Stimulated activated CD8-positive, alpha-beta memory T cell treated with anti-CD3 and anti-CD28 coated beads, Interleukin-12 subunit alpha, Interleukin-12 subunit beta, amount 100 ng/mL, for 24 hours (primary cell): ENCODE results near the gene FAM170A.

Experiments
- DNase-seq: peaks from one replicate; pipeline ENCODE4 v3.0.0-alpha.2; 2020; ENCODE audit errors: extremely low read depth

The FAM170A gene

DNA sequence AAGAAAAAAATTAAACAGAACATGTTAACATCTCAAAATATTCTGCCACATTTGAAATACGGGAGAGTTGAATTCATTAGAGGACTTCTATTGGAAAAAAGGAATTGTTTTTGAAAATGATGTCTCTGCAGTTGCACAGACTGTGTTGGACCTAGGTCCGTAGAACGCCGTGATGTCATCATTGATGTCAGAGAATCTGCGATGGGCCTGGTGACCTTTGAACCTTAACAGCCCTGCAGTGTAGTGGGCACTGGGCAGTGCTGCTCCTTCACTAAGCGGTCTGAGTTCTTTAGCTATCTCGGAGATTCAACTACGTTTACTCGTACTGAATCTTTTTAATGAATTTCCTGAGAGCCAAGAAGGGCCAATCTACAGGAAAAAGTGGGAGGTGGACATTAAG lies at the start of gene FAM170A:
FAM170A (plus strand) TSS at position 220 of the 400 bp plus-strand sequence. CDS start 211 bp downstream, outside the sequence.
- no peak for DNase-seq

DNA sequence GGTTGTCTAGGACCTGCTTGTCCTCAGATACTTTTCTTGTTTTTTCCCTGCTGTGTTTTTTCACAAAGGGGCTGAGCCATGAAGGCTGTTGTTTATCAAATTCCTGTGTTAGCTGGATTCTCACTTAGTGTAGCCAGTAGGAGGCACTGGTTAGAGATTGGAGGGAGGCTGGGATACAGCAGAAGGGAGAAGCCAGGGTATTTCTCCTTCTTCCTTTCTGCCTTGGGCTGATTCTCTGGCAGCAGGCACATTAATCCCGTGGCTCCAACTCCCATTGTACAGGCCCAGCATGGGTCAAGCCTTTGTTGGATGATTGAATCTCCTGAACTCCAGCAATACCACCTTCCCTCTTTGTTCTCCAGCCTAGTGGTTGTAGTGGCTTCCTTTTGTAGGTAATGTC lies 46.4 kb upstream of the FAM170A start:
- no peak for DNase-seq

DNA sequence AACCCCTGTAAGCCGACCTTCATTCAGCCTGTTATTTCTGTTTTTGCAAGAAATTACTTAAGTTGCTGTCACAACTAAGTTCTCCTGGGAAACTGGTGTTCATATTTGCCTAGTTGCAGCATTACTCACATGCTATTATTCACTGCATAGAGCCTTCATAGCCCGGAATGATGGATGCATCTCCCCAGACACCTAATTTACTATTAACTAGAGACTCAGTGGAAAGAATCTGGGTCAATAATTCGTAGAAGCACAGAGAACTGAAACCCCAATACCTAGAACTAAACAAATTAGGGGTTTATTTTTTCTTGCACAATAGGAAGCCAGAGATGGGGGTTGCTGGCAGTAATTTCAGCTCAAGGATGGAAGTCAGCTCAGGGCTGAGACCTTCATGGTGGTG lies 45.7 kb upstream of the FAM170A start:
- no peak for DNase-seq

DNA sequence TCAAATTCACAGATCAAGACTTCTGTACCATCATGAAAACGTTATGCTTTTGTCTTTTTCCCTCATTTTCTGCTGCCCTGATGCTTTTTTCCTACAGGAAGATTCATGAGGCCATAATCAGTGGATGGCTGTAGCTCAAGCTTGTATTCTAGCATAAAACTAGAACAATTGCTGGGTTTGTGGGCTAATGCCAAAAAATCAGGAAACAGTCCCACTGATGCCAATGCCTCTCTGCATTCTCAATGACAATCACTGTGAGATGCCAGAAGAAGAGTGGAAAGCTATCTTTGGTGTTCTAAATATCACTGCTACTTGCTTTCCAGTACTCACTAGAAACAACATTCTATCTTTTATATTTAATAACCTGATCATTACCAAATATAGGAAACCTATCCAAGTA lies 33.3 kb upstream of the FAM170A start:
- DNase-seq = no peak

- no peak for DNase-seq
Measured at GRCh38 chr5:119597728-119598298, 31.5 kb upstream of the FAM170A start.

- DNase-seq = no peak
Measured at GRCh38 chr5:119613937-119614336, 15.4 kb upstream of the FAM170A start.

DNA sequence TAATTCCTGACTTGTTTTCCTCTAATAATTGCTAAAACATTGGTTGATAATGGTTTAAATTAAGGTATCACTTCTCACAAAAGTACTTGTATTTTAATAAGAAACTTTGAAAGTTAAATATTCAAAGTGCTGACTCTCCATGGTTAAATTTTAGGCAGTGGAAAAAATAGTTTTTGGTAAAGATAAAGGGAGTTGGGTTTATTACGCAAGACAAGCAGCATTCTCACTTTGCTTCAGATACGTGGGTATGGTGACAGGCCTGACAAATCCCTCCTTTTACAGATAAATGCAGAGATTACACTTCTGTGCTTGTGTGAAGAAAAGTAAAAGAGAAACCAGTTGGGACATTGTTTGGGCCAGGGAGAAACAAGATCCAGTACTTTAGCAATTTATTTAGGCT lies 14.5 kb upstream of the FAM170A start:
- no peak for DNase-seq

GRCh38 chr5:119626086-119626485 lies 3.3 kb upstream of the FAM170A start:
- DNase-seq = no peak

DNA sequence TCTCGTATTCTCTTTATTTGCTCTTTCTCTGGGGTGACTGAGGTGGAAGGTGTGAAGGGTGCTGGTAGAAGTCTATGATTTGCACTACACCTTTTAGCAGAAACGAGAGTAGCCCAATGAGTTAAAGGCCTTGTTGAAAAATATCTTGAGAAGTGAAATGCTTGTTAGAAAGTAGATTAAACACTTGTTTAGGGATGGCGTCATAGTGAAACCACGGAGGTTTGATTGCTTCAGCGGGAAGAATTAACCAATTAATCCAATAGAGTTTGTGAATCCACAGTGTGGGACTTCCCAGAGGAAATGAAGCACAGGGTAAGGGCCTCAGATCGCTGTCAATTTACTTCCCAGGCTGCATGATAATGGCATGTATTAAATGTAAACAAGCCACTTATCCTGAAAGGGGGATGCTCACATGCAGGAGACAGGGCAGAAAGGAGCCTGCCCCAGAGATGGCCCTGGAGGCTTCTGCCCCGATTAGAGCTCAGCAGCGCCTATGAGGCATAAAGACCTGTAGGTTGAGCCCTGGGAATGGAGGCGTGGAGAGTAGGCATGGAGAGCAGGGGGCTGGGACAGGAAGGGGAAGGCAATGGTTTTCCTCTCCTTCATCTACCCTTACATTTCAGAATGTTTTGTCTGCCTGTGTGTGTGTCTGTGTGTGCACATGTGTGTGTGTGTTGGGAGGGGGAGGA lies 1.5 kb downstream of the FAM170A start:
- DNase-seq = no peak

- no peak for DNase-seq
Measured at GRCh38 chr5:119631660-119632059, 2.3 kb downstream of the FAM170A start.

DNA sequence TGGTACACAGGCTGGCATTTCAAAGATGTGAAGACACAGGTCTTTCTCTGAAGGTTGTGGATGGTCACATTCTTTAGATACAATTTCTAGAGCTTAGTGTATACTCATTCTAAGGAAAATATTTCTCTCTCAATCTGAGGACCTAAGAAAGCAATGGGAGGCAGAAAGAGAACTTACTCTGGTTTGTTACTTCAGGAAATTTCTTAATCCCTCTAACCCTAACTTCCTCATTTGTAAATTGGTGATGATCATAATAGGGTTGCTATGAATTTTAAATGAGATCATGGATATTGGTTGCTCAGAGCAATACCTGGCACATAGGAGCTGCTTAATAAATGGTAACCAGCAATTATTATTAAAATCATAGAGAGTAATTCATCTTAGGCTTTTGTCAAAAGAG lies 22.1 kb downstream of the FAM170A start:
- DNase-seq = no peak

GRCh38 chr5:119655061-119655460 lies 25.7 kb downstream of the FAM170A start:
- no peak for DNase-seq

DNA sequence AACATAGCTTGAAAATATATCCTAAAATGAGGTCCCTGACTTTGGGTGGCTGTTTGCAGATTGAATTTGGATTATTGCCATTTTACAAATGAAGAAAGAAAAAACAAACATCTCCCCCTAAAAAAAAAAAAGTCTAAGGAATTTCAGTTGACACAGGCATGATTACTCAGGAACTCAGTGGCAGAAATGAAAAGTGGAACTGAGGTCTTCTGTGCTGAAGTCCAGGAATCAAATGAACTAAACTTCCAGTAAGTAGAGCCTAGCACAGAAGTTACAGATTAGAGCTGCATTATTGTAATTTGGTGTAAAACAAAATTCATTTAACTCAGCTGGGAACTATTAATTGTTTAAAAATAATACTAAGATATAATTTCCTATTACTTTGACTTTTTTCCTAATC lies 26.7 kb downstream of the FAM170A start:
- DNase-seq = no peak

DNA sequence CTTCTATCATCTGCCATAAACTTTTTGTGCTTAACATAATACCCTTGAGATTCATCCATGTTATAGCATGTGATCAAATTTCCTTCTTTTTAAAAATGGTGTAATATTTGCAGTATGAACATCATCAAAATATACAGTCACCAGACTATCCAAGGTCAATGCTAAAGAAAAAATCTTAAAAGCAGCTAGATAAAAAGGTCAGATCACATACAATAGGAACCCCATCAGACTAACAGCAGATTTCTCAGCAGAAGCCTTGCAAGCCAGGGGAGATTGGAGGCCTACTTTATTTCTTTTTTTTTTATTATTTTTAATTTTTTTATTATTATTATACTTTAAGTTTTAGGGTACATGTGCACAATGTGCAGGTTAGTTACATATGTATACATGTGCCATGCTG lies 37.2 kb downstream of the FAM170A start:
- no peak for DNase-seq

GRCh38 chr5:119678351-119679028 lies 49.1 kb downstream of the FAM170A start:
- no peak for DNase-seq

- DNase-seq = no peak
Measured at GRCh38 chr5:119680080-119680479, 50.7 kb downstream of the FAM170A start.

DNA sequence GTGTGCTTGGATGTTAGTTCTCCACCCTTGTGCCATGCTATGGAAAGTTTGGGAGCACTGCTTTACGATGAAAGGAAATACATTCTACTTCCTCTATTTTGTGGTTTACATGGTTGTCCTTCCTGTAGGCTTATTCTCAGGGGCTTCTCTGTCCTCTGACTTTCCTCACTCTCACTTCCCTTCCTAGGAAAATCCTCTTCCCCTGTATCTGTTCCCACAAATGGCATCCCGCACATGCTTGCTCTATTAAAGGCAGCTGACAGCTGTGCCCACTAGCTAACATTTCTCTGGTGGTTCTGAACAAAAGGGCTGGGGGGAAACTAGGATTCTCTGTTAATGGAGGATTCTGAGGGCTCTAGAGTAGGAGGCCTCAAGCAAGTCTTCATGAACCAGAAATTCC lies 52.4 kb downstream of the FAM170A start:
- no peak for DNase-seq

DNA sequence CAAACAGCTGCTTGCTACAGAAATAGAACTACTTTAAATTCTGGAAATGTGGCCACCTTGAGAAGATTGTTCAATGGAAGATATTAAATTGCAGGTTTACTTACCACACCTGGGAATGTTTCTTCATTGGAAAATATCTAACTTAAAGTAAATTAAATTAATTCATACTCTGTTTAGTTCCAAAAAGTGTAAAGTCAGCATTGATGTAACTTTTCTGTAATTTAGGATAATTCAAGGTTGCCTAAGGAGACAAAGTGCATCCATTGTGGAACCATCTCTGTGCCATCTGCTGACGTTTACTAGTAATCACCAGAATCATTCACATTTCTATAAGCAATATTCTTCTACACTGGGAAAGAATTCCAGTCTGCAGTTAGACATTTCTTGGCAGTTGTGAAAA lies 53.0 kb downstream of the FAM170A start:
- DNase-seq = no peak
